ENCODE measurements around the gene ATAD3B. TPM values are rescaled to one million over a fixed set of nuclear protein-coding genes. Genes with fewer than 3 reads are reported as not detected.

The ATAD3B gene
- total RNA-seq, 4 donors from 2014 or later = 13.0 to 40.3 (median 17.1) TPM

DNA sequence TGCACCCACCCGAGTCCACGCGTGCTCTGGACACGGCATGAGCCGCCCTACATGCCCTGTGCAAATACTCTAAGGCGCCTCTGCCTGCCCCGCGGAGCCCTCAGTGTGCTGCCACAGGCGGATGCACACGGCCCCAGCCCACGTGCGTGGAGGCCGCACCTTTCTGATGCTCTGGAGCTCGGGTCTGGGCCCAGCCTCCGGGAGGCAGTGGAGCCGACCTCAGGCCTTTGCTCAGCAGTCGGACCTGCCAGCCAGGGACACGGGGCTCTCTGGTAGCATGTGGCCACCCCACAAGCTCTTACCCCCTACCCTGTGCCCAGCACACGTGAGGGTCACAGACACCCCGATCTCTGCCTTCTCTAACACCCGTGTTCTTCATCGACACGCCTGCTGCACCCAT lies 66.8 kb downstream of the ATAD3B start:
- DNase-seq (ENCODE audit: low spot score in 2 of 2) = no peak
- no peak overlapping the region for H3K4me3 ChIP-seq (ENCODE audit: low read depth, poor library complexity, severe bottlenecking)
- intact Hi-C loops (cut with DNase I; ENCODE audit: low total_unique reads) = no loop called here
- WGBS, 2 donors = 89 to 91% methylated on average over 17 to 23 of the region's 23 CpGs
- no peak for TF ChIP-seq POLR2A (IDR thresholded peaks at IDR 0.05)
- TF ChIP-seq, protein P1, sequence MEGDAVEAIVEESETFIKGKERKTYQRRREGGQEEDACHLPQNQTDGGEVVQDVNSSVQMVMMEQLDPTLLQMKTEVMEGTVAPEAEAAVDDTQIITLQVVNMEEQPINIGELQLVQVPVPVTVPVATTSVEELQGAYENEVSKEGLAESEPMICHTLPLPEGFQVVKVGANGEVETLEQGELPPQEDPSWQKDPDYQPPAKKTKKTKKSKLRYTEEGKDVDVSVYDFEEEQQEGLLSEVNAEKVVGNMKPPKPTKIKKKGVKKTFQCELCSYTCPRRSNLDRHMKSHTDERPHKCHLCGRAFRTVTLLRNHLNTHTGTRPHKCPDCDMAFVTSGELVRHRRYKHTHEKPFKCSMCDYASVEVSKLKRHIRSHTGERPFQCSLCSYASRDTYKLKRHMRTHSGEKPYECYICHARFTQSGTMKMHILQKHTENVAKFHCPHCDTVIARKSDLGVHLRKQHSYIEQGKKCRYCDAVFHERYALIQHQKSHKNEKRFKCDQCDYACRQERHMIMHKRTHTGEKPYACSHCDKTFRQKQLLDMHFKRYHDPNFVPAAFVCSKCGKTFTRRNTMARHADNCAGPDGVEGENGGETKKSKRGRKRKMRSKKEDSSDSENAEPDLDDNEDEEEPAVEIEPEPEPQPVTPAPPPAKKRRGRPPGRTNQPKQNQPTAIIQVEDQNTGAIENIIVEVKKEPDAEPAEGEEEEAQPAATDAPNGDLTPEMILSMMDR (IDR thresholded peaks at IDR 0.05) = no peak

DNA sequence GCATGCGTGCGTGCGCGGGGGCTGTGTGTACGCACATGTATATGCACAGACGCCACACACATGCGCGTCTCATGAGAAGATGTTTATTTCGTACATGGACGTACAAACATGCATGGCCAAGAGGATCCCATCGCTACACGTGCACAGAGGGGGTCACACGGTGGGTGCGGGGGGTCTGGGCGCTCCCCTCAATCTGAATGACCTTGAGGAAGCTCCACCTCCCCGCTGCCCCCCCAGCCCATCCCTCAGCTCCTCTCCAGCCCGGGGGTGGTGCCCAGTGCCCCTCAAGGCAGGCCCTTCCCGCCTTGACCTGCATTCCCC lies 67.4 kb downstream of the ATAD3B start:
- intact Hi-C loops (cut with DNase I; ENCODE audit: low total_unique reads) = no loop called here
- no peak overlapping the region for H3K4me3 ChIP-seq (ENCODE audit: low read depth, poor library complexity, severe bottlenecking)
- no peak for DNase-seq (ENCODE audit: low spot score in 2 of 2)
- TF ChIP-seq, protein P1 (IDR thresholded peaks at IDR 0.05) = no peak
- no peak for TF ChIP-seq POLR2A (IDR thresholded peaks at IDR 0.05)
- 82 to 83% methylated on average over 15 to 18 of the region's 18 CpGs for WGBS, 2 donors

DNA sequence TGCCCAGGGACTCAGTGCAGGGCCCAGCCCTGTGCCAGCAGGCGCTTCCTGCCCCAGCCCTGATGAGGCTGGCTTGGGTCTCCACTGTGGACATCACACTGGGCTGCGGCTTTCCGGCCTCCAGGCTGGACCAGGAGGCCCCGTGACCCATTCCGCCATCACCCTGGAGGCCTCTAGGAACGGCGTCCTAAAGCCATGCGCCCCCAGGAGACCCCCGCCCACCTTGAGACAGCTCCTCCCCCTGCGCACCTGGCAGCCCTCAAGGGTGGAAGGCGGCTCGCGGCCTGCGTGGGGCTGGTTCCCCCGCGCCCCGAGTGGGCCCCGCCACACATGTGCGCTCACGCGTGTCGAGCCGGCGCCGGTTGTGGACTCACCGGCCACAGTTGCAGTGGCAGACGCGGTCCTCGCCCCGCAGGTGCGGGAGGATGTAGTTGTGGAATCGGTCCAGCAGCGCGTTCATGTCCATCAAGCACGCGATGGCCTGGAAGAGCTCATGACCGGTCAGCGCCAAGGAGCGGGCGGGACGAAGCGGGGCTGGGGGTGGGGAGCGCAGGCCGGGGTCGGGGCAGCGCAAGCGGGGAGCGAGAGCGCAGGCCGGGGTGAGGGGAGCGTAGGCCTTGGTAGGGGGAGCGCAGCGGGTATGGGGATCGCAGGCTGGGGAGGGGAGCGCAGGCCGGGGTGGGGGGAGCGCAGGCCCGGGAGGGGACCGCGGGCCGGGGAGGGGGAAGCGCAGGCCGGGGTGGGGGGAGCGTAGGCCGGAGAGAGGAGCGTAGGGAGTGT lies 67.9 kb downstream of the ATAD3B start:
- intact Hi-C loops (cut with DNase I; ENCODE audit: low total_unique reads) = loop anchor here (5.0 kb wide), 1 partner anchor 1833 kb away; no protein-coding TSS in a partner anchor
- TF ChIP-seq, protein P1 (IDR thresholded peaks at IDR 0.05) = no peak
- TF ChIP-seq POLR2A (IDR thresholded peaks at IDR 0.05) = no peak
- H3K4me3 ChIP-seq (ENCODE audit: low read depth, poor library complexity, severe bottlenecking) = peak overlapping the region; percentile 3
- no peak for DNase-seq (ENCODE audit: low spot score in 2 of 2)
- WGBS, 2 donors = 11 to 17% methylated on average over 23 to 43 of the region's 66 CpGs

DNA sequence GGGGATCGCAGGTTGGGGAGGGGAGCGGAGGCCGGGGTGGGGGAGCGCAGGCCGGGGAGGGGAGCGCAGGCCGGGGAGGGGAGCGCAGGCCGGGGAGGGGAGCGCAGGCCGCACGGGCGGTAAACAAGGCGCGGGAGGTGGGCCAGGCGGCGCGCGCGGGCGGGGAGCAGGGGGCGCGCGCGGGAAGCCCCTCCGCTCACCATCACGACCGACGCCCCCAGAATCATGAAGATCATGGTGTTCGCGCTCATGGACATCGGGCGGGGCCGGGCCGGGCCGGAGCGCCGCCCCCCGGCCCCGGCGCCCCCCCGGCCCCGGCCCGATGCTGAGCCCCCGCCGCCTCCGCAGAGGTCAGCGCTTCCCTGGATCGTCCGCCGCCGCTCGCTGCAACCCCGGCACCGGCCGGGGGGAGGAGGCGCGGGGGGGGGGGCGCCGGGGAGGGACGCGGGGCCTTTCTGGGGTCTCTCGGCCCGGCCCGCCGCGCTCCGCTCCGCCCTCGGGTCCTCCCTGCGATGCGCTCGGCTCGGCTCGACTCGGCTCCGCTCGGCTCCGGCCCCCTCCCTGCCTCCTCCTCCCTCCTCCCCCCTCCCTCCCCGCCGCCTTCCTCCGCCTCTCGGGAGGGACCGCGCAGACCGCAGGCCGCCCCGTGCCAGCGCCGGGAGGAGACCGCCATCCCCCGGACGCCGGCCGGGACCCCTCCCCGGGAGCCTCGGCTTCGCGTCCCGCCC lies 68.7 kb downstream of the ATAD3B start, which contains the start of gene TMEM240:
Gene TMEM240 (minus strand): TSS at position 535 of the 728 bp plus-strand sequence. CDS start 278 bp downstream, at position 257.
- peak within 1 kb of the TSS; percentile 3 for H3K4me3 ChIP-seq (ENCODE audit: low read depth, poor library complexity, severe bottlenecking)
- TF ChIP-seq, protein P1 (IDR thresholded peaks at IDR 0.05) = no peak
- no peak for TF ChIP-seq POLR2A (IDR thresholded peaks at IDR 0.05)
- 2% methylated on average over 45 to 52 of the region's 100 CpGs for WGBS, 2 donors
- intact Hi-C loops (cut with DNase I; ENCODE audit: low total_unique reads) = loop anchor here (5.0 kb wide), 1 partner anchor 1832 kb away; no protein-coding TSS in a partner anchor
- DNase-seq (ENCODE audit: low spot score in 2 of 2) = peak; percentile 53 to 94

DNA sequence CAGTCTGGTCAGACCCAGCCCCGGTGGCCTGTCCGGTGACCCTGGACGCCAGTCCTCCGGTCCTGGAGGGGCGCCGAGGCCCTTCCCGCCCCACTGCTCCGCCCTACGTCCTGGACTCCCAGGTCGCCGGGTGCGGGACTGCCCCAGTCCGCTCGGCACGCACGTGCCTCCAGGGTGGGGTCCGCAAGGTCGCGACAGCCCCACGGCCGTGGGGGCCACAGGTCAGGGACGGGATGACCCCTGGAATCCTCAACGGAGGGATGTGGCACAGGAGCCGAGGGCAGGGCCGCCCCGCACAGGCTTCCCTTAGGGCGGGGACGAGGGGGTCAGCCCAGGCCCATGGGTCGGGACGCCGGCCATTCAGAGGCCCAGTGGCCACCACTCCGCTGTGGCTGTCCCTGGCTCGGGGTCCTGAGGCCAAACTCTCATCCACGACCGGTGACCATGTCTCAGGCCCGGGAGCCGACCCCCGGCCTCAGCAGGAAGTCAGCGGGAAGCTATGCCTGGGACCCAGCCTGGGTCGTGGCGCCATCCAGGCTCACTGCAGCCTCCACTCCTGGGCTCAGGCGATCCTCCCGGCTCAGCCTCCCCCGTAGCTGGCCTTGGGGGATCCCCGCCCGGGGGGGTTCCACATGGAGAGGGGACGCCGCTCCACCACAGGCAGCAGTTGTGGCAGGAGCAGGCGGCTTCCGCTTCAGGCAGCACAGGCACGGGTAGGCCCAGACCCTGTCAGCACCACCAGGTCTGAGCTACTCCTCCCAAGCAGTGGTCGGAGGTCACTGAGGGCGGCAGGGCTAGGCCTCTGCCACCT lies 69.5 kb downstream of the ATAD3B start:
- 55 to 57% methylated on average over 33 to 52 of the region's 53 CpGs for WGBS, 2 donors
- no peak for DNase-seq (ENCODE audit: low spot score in 2 of 2)
- intact Hi-C loops (cut with DNase I; ENCODE audit: low total_unique reads) = loop anchor here (5.0 kb wide), 1 partner anchor 1831 kb away; no protein-coding TSS in a partner anchor
- TF ChIP-seq, protein P1 (IDR thresholded peaks at IDR 0.05) = no peak
- no peak for TF ChIP-seq POLR2A (IDR thresholded peaks at IDR 0.05)
- H3K4me3 ChIP-seq (ENCODE audit: low read depth, poor library complexity, severe bottlenecking) = no peak overlapping the region
